AG04450 (cell line): ENCODE measurements around the gene TBKBP1. TPM values are rescaled to one million over a fixed set of nuclear protein-coding genes. Genes with fewer than 3 reads are reported as not detected.

Source experiments
- CTCF ChIA-PET: fragments of 300-600, 350-600 bp; formaldehyde crosslinking; extraction: SDS; loops from one replicate; lab custom pipeline; 2022; ENCODE audit warnings: antibody characterized with exemption, inconsistent platforms; lab: Charles Lee
- POLR2A ChIA-PET: fragments of 350-600 bp; formaldehyde crosslinking; extraction: SDS; loops from one replicate; lab custom pipeline; 2021; ENCODE audit warnings: antibody characterized with exemption, inconsistent platforms; lab: Yijun Ruan, JAX
- DNase-seq: peaks from one replicate; pipeline ENCODE4 v3.0.0-alpha.2; 2011; ENCODE audit warnings: low read depth, low spot score
- H3K27ac ChIP-seq: one replicate; pipeline ENCODE4 v1.5.1; 2012; ENCODE audit warnings: low read depth, low read length, control low read depth
- H3K27me3 ChIP-seq: one replicate; pipeline ENCODE4 v1.6.0; 2012; ENCODE audit warnings: low read length; ENCODE audit not compliant: control insufficient read depth, insufficient read depth
- H3K4me3 ChIP-seq: 2 replicates; pipeline ENCODE4 v1.5.1; 2011; ENCODE audit warnings: mild to moderate bottlenecking, low read depth, low read length, control low read depth
- H3K9me3 ChIP-seq: 2 replicates; pipeline ENCODE4 v1.5.1; 2012; ENCODE audit warnings: low read length; ENCODE audit not compliant: control insufficient read depth, insufficient read depth
- CTCF ChIP-seq: IDR thresholded peaks from 2 replicates; pipeline ENCODE4 v1.5.1; 2011; ENCODE audit warnings: low read depth, low read length, control low read depth, inconsistent platforms
- polyA plus RNA-seq: library from polyadenylated mRNA; depleted of rRNA; stranded (reverse); fragments of >200 nt; gene quantifications from 2 replicates; pipeline ENCODE4 v1.2.3, GENCODE V29; 2011

The TBKBP1 gene
- polyA plus RNA-seq, 1 experiment = 4.8 TPM

DNA sequence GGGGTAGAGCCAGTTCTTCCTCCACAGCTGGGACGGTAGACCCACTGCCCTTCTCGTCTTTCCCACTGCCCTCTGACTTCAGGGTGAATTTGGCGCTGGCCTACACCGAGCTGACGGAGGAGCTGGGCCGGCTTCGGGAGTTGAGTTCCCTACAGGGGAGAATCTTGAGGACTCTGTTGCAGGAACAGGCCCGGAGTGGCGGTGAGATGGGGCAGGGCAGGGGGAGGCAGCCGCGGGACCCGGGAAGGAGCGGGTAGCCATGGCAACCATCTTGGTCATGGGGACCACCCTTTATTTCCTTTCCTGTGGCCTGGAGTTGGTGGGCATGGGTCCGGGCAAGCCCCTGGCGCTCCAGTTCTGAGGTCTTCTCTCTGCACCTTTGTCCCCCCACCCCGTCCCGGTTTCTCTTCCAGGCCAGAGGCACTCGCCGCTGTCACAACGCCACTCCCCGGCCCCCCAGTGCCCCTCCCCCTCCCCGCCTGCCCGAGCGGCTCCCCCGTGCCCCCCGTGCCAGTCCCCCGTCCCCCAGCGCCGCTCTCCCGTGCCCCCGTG is 14.4 kb downstream of the TBKBP1 start:
- ChIA-PET POLR2A (no interaction called here), CTCF (interaction anchor here (0.5 to 1.9 kb wide), 3 partner anchors 10 to 94 kb away, joined by 3 to 19 read pairs (median 4); no protein-coding TSS in a partner anchor)
- no peak for TF ChIP-seq CTCF
- H3K27me3 ChIP-seq = peaks cover 18% of the 10 kb centered on the region
- no peaks in the 10 kb centered on the region; the same call in 1 of the 2 replicates for H3K9me3 ChIP-seq
- H3K4me3 ChIP-seq = 0 out of 2 replicates have a peak overlapping the region, but pooled peaks have one; percentile 5
- no peak for DNase-seq
- no peak overlapping the region for H3K27ac ChIP-seq

DNA sequence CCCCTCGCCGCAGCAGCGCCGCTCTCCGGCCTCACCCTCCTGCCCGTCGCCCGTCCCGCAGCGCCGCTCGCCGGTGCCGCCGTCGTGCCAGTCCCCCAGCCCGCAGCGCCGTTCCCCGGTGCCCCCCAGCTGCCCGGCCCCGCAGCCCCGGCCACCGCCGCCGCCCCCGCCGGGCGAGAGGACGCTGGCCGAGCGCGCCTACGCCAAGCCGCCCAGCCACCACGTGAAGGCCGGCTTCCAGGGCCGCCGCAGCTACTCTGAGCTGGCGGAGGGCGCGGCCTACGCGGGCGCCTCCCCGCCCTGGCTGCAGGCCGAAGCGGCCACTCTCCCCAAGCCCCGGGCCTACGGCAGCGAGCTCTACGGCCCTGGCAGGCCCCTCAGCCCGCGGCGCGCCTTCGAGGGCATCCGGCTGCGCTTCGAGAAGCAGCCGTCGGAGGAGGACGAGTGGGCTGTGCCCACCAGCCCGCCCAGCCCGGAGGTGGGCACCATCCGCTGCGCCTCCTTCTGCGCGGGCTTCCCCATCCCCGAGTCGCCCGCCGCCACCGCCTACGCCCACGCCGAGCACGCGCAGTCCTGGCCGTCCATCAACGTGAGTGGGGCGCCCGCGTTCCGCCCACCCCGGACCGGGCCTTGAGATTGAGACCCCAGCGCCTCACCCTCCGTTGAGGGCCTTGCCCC is 15.0 kb downstream of the TBKBP1 start:
- Histone ChIP-seq H3K27me3 (peaks cover 24% of the 10 kb centered on the region), H3K4me3 (no peak overlapping the region), H3K27ac (no peak overlapping the region), H3K9me3 (no peaks in the 10 kb centered on the region; the same call in 1 of the 2 replicates)
- no peak for DNase-seq
- TF ChIP-seq CTCF = no peak
- CTCF ChIA-PET = interaction anchor here (0.6 kb wide), 1 partner anchor 94 kb away, joined by 3 read pairs; no protein-coding TSS in a partner anchor
- POLR2A ChIA-PET = no interaction called here

- Histone ChIP-seq H3K27me3 (peaks cover 30% of the 10 kb centered on the region), H3K27ac (no peak overlapping the region), H3K4me3 (no peak overlapping the region), H3K9me3 (no peaks in the 10 kb centered on the region; the same call in 1 of the 2 replicates)
- DNase-seq = no peak
- ChIA-PET POLR2A (no interaction called here), CTCF (no interaction called here)
- no peak for TF ChIP-seq CTCF
Observed at GRCh38 chr17:47709594-47709993, 15.6 kb downstream of the TBKBP1 start.

GRCh38 chr17:47711366-47712099 is 17.6 kb downstream of the TBKBP1 start:
- DNase-seq = no peak
- no peak overlapping the region for H3K4me3 ChIP-seq
- H3K9me3 ChIP-seq = no peaks in the 10 kb centered on the region; the same call in 1 of the 2 replicates
- ChIA-PET POLR2A (no interaction called here), CTCF (interaction anchor here (0.5 to 1.4 kb wide), 2 partner anchors 14 to 259 kb away, joined by 3 to 4 read pairs; partner anchors contain the start of gene CDK5RAP3)
- no peak overlapping the region for H3K27ac ChIP-seq
- H3K27me3 ChIP-seq = peaks cover 50% of the 10 kb centered on the region
- TF ChIP-seq CTCF = no peak
